Kidney (tissue), 14 donors: ENCODE data around the gene SAG. TPM values are rescaled to one million over a fixed set of nuclear protein-coding genes. Genes with fewer than 3 reads are reported as not detected.
A peak's percentile ranks its signal among the peaks of the same experiment; 100 is the strongest.

Experiments used
- DNase-seq, 5 donors: peaks; one replicate each; pipeline ENCODE4 v3.0.0-alpha.2; 2013 to 2020
- FAIRE-seq: peaks from 2 replicates; lab custom pipeline; 2012; peaks lifted over from hg19 to GRCh38; lab: Jason Lieb, UNC
- H3K27ac ChIP-seq, 2 donors: one replicate each; pipeline ENCODE4 v1.7.0; 2013; ENCODE audit warnings: low read depth in 2 of 2, low read length in 2 of 2, inconsistent platforms in 1 of 2
- H3K27me3 ChIP-seq: one replicate; pipeline ENCODE4 v1.7.1; 2013; ENCODE audit warnings: low read length, inconsistent platforms; ENCODE audit not compliant: control insufficient read depth, insufficient read depth
- H3K36me3 ChIP-seq, 3 donors: one replicate each; pipeline versions ENCODE4 v1.7.0 to v1.7.1; 2013; ENCODE audit warnings: low read length in 3 of 3, control low read depth in 1 of 3, inconsistent platforms in 1 of 3; ENCODE audit not compliant: insufficient read depth in 3 of 3, control insufficient read depth in 2 of 3
- H3K4me1 ChIP-seq, 3 donors: one replicate each; pipeline versions ENCODE4 v1.7.0 to v1.7.1; 2013; ENCODE audit warnings: low read length in 3 of 3, inconsistent platforms in 1 of 3, low read depth in 1 of 3; ENCODE audit not compliant: control insufficient read depth in 2 of 3, insufficient read depth in 2 of 3
- H3K4me3 ChIP-seq, 3 donors: one replicate each; pipeline versions ENCODE4 v1.7.0 to v1.8.1; 2013; ENCODE audit warnings: low read length in 3 of 3, control low read depth in 1 of 3, inconsistent platforms in 1 of 3
- H3K9ac ChIP-seq, 3 donors: one replicate each; pipeline versions ENCODE4 v1.7.0 to v1.7.1; 2013; ENCODE audit warnings: low read length in 3 of 3, control low read depth in 1 of 3, inconsistent platforms in 1 of 3
- H3K9me3 ChIP-seq, 3 donors: one replicate each; pipeline versions ENCODE4 v1.7.0 to v1.7.1; 2013; ENCODE audit warnings: low read length in 3 of 3, control low read depth in 1 of 3, inconsistent platforms in 1 of 3; ENCODE audit not compliant: control insufficient read depth in 2 of 3, insufficient read depth in 1 of 3
- intact Hi-C: fragments of 100-400 bp; cut with DNase I; formaldehyde crosslinking; loops from one replicate; pipeline ENCODE4 v1.11.1; 2022
- polyA plus RNA-seq: library from polyadenylated mRNA; stranded (reverse); fragments of 350-450 nt; fragmentation: Illumina TruSeq; extraction: RNeasy Lipid Tissue Mini Kit (QIAGEN cat#74804); gene quantifications from one replicate; pipeline ENCODE4 v1.2.3, GENCODE V29; 2014; ENCODE audit warnings: low read depth, low replicate concordance; ENCODE audit not compliant: insufficient read depth
- total RNA-seq: library from RNA; stranded (reverse); fragmentation: NEBNext Ultra II Directional; extraction: Animal tissue kit (Norgen Biotek cat#: 25700); gene quantifications from one replicate; pipeline ENCODE4 v1.2.1, GENCODE V29; 2021
- TF ChIP-seq, protein P1 (sequence below): IDR thresholded peaks from 3 replicates; pipeline ENCODE4 v1.5.1; 2012; ENCODE audit warnings: mild to moderate bottlenecking, moderate library complexity, borderline replicate concordance; ENCODE audit not compliant: insufficient read depth; ENCODE audit errors: extremely low read depth
- donor health status: control.
- donor health status: control.
- donor health status: control.
- donor health status: control.
- donor health status: control.
- donor health status: DM: yes; HTN: yes; CAD: no.
- donor health status: Normal renal cell carcinoma (clear cell type).

SAG gene
- total and polyA plus RNA-seq, 2 donors from 2014 or later, result not detected

GRCh38 chr2:233353769-233354499, 46.3 kb downstream of the SAG start, which contains the start of gene DGKD:
Gene DGKD, plus strand, starts transcription at chr2:233354494. Its CDS starts 25 bp downstream, at chr2:233354519.
- peak within 1 kb of the TSS; percentile 60 to 85 (median 63) for H3K4me3 ChIP-seq
- peaks cover 0 to 12% (median 7%) of the 10 kb centered on the region in 3 donors for H3K4me1 ChIP-seq
- no peak within 1 kb of the TSS for H3K27ac ChIP-seq
- no peaks in the 10 kb centered on the region for H3K9me3 ChIP-seq
- no peaks in the 10 kb centered on the region for H3K27me3 ChIP-seq
- H3K36me3 ChIP-seq, result no peaks in the 10 kb centered on the region
- intact Hi-C loops, result no loop called here
- TF ChIP-seq, protein P1, sequence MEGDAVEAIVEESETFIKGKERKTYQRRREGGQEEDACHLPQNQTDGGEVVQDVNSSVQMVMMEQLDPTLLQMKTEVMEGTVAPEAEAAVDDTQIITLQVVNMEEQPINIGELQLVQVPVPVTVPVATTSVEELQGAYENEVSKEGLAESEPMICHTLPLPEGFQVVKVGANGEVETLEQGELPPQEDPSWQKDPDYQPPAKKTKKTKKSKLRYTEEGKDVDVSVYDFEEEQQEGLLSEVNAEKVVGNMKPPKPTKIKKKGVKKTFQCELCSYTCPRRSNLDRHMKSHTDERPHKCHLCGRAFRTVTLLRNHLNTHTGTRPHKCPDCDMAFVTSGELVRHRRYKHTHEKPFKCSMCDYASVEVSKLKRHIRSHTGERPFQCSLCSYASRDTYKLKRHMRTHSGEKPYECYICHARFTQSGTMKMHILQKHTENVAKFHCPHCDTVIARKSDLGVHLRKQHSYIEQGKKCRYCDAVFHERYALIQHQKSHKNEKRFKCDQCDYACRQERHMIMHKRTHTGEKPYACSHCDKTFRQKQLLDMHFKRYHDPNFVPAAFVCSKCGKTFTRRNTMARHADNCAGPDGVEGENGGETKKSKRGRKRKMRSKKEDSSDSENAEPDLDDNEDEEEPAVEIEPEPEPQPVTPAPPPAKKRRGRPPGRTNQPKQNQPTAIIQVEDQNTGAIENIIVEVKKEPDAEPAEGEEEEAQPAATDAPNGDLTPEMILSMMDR, result peak; percentile 67
- DNase-seq (peak; percentile 68 to 86 (median 82)), FAIRE-seq (no peak)
- H3K9ac ChIP-seq, result peak within 1 kb of the TSS; percentile 30 to 38 (median 30)

DNA sequence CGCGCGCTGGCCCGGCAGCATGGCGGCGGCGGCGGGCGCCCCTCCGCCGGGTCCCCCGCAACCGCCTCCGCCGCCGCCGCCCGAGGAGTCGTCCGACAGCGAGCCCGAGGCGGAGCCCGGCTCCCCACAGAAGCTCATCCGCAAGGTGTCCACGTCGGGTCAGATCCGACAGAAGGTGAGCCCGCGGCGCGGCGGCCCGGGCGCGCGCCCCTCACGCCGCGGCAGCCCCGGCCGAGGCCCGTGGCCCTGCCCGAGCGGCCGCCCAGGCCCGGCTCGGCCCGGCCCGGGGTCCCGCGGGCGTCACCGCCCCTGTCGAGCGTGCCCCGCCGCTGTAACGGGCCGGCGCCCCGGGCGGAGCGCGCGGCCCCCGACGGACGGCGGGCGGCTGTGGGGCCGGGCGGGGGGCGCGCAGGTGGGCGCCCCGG, 46.9 kb downstream of the SAG start:
- no peaks in the 10 kb centered on the region for H3K9me3 ChIP-seq
- H3K27ac ChIP-seq, result no peak overlapping the region
- H3K36me3 ChIP-seq, result no peaks in the 10 kb centered on the region
- FAIRE-seq (no peak), DNase-seq (peak in 1 of 5 donors; percentile 81)
- peaks cover 0 to 10% (median 6%) of the 10 kb centered on the region in 3 donors for H3K4me1 ChIP-seq
- H3K9ac ChIP-seq, result no peak overlapping the region
- no peaks in the 10 kb centered on the region for H3K27me3 ChIP-seq
- peak overlapping the region in 2 of 3 donors; percentile 26 to 85 for H3K4me3 ChIP-seq
- intact Hi-C loops, result no loop called here
- TF ChIP-seq, protein P1, result no peak

GRCh38 chr2:233354971-233355574, 47.5 kb downstream of the SAG start:
- Histone ChIP-seq H3K9ac (peak overlapping the region; percentile 29 to 30 (median 30)), H3K4me3 (peak overlapping the region; percentile 50 to 85 (median 63)), H3K4me1 (peaks cover 0 to 10% (median 4%) of the 10 kb centered on the region in 3 donors), H3K27me3 (no peaks in the 10 kb centered on the region), H3K27ac (no peak overlapping the region), H3K9me3 (no peaks in the 10 kb centered on the region), H3K36me3 (no peaks in the 10 kb centered on the region)
- peak in 4 of 5 donors; percentile 27 to 78 (median 44) for DNase-seq
- intact Hi-C loops, result no loop called here
- TF ChIP-seq, protein P1, result no peak
- FAIRE-seq, result no peak
